Fibroblast of the conjunctiva (primary cell): Measurements from ENCODE around the gene PLEKHA6.

Source experiments
- DNase-seq: peaks from one replicate; pipeline ENCODE4 v3.0.0-alpha.2; 2010; ENCODE audit warnings: low read depth

PLEKHA6 gene

GRCh38 chr1:204359474-204360255 is at the start of gene PLEKHA6:
PLEKHA6 (minus strand) TSS chr1:204359929; CDS start chr1:204273727, 86,202 bp downstream.
- DNase-seq, result peak; percentile 18

DNA sequence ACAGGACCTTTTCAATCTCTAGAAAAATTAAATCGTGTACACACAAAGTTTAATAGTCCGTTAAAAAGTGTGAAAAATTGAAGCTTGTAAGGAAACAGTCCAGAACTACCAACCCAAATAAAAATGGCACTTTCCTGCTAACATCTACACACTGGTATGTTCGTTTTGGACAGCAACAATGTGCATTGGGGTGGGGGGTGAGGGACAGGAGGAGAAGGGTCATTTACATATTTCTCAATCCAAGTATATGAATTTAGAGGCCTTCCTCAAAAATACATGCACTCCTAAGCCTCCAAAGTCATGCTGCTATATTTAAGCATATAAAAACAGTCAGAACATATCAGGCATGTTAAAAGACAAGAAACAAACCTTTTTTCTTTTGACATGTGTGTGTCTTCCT is 49.4 kb upstream of the PLEKHA6 start:
- no peak for DNase-seq

DNA sequence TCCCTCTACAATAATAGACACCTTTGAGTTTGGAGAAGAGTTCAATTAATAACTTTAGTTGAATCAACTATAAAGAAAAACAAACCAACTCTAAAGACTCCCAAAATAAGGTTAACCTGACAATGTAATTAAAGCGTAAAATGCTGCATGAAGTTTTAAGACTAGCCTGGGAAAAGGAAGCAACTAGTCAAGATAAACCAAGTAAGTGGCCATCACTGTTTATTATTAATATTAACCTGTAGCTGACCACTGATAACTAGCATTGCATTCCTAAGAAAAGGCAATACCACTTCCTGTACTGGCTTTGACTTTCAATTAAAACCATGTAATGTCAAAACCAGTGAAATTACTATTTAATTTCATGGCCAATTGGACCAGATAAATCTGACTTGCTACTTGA is 48.9 kb upstream of the PLEKHA6 start:
- no peak for DNase-seq

- peak; percentile 68 for DNase-seq
These were observed 48.4 kb upstream of the PLEKHA6 start for GRCh38 chr1:204408074-204408507.

DNA sequence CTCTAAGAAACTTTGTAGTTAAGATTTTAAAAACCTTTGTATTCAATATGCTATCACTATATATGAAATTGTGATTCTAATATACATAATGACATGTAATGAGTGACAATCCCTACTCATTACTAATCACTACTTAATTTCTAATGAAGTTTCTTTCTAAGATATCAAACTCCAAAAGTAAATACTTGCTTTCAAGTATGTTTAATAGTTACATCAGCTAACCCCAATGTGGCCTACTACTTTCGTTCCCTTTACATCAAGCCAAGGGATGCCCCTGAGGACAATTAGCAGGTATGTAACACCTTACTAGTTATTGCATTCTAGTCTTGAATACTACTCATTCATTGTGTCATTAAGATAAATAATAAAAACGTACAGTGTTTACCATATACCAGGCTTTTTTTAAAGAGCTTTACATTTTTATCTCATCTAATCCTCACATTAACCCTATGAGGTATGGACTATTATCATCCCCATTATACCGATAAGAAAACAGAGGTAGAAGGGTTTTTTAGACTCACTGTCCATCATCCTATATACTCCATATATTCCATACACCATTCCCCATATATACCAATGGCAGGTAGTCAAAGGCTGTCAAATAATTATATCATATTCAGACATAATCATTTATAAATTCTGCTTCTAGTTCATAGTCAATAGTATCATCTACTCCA is 47.7 kb upstream of the PLEKHA6 start:
- DNase-seq, result no peak

DNA sequence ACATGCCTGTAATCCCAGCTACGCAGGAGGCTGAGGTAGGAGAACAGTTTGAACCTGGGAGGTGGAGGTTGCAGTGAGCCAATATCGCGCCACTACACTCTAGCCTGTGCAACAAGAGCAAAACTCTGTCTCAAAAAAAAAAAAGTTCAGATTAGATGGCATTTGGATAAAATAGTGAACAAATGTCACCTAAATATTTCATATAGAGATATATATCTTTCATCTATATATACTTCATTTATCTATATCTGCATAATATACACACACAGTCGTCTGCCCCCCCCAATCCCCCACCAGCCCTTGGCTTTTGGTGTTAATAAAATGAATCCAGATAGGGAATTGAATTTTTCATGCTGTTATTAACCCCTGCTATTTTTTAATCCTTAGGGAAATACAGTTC is 46.9 kb upstream of the PLEKHA6 start:
- no peak for DNase-seq

DNA sequence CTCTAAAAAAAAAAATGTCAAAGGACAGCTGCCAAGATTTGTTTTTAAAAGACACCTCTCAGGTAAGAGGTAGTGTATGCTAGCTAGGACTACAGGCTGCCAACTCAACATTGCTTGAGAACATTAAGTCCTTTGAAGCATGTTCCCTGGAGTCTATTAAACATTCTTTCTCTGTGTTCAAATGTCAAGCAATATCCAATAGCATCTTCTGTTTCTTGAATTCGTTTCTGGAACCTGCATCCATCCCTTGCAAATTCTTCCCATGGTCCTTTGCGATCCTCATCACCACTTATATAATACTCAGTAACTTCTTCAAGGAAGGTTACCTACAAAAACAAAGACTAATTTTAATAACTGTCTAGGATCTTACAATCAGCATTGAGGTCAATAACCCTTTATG is 46.3 kb upstream of the PLEKHA6 start:
- no peak for DNase-seq

GRCh38 chr1:204404629-204405028 is 44.9 kb upstream of the PLEKHA6 start:
- no peak for DNase-seq

- no peak for DNase-seq
These were observed 42.7 kb upstream of the PLEKHA6 start for GRCh38 chr1:204402391-204402790.

DNA sequence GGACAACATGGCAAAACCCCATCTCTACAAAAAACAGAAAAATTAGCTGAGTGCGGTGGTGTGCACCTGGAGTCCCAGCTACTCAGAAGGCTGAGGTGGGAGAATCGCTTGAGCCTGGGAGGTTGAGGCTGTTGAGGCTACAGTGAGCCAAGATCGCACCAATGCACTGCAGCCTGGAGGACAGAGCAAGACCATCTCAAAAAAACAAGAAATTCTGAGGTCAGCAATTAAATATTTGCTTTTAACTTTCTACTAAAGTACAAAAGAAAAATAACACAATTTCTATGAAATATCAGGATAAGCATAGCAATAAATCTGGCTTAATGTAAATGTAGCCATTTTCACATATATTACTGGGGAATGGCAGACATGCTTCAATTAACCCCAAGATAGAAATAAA is 42.0 kb upstream of the PLEKHA6 start:
- no peak for DNase-seq

DNA sequence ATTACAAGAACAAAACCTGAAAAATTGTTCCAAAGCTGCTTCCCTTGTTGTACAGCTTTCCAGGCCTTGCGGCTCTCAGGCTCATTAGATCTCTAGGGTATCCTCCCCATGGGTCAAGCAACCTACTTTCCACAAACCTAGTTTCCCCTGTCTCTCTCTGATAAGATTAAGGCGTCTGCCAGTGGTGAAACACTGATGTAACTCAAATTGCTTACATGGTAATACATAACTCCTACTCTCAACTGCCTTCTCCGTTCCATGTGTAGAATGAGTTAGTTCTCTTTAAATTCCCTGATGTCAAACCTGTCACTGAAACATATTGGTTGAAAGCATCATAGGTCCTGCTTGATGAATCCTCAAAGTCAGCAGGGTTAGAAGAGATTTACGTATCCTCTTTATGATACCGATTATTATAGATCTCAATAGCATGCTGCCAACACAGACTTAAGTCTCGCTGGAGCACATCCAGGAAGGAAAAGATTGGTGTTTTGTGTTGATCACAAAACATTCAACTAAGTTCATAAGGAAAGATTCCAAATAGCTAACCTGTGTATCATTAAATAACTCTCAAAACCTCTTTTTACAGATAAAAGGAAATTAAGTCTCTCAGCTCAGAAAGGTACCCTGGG is 41.3 kb upstream of the PLEKHA6 start:
- no peak for DNase-seq

GRCh38 chr1:204398197-204399125 is 38.7 kb upstream of the PLEKHA6 start:
- DNase-seq, result peak; percentile 65

DNA sequence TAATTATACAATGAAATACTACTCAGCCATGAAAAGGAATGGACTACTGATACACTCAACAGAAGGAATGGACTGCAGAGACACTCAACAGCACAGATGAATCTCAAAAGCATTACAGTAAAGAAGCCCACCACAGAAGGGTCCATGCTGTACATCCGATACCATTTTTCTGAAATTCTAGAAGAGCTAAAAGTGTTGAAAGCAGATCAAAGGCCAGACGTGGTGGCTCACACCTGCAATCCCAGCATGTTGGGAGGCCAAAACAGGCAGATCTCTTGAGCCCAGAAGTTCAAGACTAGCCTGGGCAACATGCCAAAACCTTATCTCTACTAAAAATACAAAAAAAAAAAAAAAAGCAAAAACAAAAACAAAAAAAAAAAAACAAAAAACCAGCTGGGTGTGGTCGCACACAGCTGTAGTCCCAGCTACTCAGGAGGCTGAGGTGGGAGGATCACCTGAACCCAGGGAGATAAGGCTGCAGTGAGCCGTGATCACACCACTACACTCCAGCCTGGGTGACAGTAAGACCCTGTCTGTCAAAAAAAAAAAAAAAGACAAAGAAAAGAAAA is 36.4 kb upstream of the PLEKHA6 start:
- DNase-seq, result no peak

DNA sequence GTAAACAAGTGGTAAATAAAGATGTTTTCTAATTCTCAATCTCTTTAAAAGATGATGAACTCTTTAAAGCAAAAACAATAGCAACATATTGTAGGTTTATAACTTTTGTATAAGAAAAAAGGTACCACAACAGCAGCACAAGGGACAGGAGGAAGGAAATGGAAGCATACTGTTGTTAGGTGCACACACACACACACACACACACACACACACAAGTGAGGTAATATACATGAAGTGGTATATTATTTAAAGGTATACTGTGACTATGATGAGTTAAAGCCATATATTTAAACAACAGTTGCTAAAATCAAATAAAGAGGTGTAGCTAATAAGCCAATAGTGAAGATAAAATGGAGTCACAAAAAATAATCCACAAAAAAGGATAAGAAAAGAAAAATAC is 31.9 kb upstream of the PLEKHA6 start:
- no peak for DNase-seq

DNA sequence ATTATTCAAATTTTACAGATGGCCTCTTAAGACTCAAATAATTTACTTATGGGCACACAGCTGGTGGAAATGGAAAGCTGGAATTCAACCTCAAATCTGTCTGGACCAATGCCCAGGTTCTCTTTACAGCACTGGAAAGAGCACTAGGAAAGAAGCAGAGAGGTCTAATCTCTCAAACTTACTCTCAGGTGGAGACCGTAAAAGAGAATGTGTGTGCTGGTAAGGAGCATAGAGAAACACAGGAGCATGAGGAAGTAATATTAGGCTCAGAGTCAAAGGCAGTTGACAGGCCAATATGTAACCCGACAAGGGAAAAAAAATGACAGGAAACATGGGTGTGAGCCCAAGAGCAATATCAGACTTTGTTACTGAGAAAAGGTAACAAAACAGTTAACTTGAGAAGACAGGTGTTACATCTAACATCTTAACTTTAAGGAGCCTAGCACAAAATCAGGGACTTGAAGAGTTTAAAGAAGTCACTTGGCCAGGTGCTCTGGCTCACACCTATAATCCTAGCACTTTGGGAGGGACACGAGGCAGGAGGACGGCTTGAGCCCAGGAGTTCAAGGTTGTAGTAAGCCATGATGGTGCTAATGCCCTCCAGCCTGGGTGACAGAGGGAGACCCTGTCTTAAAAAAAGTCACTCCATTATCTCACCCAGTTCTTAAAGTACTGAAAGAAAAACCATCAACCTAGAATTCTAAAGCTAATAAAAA is 31.2 kb upstream of the PLEKHA6 start:
- no peak for DNase-seq

- no peak for DNase-seq
These were observed 26.0 kb upstream of the PLEKHA6 start for GRCh38 chr1:204385727-204386126.

GRCh38 chr1:204384636-204385352 is 25.1 kb upstream of the PLEKHA6 start:
- no peak for DNase-seq

DNA sequence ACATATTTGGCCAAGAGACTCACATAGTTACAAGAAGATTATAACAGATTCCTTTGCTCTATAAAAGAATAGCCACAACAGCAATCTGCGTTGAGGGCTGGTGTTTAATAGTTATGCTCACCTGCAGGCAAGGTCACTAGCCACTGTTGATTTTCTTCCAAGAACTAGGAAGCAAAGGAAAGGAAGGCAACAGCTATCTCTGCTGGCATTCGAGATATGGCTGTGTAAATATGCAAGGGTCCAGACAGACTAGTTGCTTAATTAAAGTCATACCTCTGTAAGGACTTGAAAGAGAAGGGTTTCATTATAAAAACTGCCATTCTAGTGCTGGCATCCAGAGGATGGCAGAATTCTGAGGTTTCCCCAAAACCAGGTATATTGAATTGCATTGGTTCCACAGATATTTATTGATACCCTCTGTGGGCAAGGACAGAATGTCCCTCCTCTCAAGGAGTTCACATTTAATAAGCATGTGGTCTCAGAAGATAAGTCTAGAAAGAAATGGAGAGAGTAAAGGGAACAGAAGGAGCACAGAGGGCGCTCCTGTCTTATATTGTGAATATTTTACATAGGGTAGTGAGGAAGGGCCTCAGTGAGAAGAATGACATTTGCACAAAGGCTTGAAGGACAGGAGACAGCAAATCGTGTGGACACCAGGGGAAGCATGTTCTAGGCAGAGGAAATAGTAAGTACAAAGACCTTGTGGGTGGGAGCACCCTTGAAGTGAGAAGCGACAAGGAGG is 23.6 kb upstream of the PLEKHA6 start:
- DNase-seq, result no peak

GRCh38 chr1:204382714-204383083 is 23.0 kb upstream of the PLEKHA6 start:
- DNase-seq, result no peak
